ENCODE results near the gene TXLNG.

The TXLNG gene

GRCh38 chrX:16825264-16826035 lies 39.2 kb downstream of the TXLNG start:
- no peak overlapping the region for H3K27ac ChIP-seq (replicated peaks)
- H3K4me3 ChIP-seq (replicated peaks; ENCODE audit: insufficient read depth, low read length): no peak overlapping the region
- H3K27me3 ChIP-seq (ENCODE audit: insufficient read depth, poor library complexity, severe bottlenecking): no peaks in the 10 kb centered on the region
- DNase-seq (ENCODE audit: low read depth in 1 of 2, low spot score in 1 of 2): no peak
- no peak for TF ChIP-seq POLR2AphosphoS5 (IDR thresholded peaks at IDR 0.05; ENCODE audit: low read depth)
- TF ChIP-seq, protein P1, sequence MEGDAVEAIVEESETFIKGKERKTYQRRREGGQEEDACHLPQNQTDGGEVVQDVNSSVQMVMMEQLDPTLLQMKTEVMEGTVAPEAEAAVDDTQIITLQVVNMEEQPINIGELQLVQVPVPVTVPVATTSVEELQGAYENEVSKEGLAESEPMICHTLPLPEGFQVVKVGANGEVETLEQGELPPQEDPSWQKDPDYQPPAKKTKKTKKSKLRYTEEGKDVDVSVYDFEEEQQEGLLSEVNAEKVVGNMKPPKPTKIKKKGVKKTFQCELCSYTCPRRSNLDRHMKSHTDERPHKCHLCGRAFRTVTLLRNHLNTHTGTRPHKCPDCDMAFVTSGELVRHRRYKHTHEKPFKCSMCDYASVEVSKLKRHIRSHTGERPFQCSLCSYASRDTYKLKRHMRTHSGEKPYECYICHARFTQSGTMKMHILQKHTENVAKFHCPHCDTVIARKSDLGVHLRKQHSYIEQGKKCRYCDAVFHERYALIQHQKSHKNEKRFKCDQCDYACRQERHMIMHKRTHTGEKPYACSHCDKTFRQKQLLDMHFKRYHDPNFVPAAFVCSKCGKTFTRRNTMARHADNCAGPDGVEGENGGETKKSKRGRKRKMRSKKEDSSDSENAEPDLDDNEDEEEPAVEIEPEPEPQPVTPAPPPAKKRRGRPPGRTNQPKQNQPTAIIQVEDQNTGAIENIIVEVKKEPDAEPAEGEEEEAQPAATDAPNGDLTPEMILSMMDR (IDR thresholded peaks at IDR 0.05; ENCODE audit: insufficient read depth, low read length): no peak
- TF ChIP-seq SPI1 (IDR thresholded peaks at IDR 0.05; ENCODE audit: borderline replicate concordance, low read depth): no peak
- TF ChIP-seq, protein P2, sequence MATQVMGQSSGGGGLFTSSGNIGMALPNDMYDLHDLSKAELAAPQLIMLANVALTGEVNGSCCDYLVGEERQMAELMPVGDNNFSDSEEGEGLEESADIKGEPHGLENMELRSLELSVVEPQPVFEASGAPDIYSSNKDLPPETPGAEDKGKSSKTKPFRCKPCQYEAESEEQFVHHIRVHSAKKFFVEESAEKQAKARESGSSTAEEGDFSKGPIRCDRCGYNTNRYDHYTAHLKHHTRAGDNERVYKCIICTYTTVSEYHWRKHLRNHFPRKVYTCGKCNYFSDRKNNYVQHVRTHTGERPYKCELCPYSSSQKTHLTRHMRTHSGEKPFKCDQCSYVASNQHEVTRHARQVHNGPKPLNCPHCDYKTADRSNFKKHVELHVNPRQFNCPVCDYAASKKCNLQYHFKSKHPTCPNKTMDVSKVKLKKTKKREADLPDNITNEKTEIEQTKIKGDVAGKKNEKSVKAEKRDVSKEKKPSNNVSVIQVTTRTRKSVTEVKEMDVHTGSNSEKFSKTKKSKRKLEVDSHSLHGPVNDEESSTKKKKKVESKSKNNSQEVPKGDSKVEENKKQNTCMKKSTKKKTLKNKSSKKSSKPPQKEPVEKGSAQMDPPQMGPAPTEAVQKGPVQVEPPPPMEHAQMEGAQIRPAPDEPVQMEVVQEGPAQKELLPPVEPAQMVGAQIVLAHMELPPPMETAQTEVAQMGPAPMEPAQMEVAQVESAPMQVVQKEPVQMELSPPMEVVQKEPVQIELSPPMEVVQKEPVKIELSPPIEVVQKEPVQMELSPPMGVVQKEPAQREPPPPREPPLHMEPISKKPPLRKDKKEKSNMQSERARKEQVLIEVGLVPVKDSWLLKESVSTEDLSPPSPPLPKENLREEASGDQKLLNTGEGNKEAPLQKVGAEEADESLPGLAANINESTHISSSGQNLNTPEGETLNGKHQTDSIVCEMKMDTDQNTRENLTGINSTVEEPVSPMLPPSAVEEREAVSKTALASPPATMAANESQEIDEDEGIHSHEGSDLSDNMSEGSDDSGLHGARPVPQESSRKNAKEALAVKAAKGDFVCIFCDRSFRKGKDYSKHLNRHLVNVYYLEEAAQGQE (IDR thresholded peaks at IDR 0.05; ENCODE audit: insufficient replicate concordance, low read depth): no peak
- no peak for TF ChIP-seq GABPA (IDR thresholded peaks at IDR 0.05; ENCODE audit: low read depth)

GRCh38 chrX:16826207-16826606 lies 39.9 kb downstream of the TXLNG start:
- TF ChIP-seq SPI1 (IDR thresholded peaks at IDR 0.05; ENCODE audit: borderline replicate concordance, low read depth) (no peak), POLR2AphosphoS5 (IDR thresholded peaks at IDR 0.05; ENCODE audit: low read depth) (no peak), GABPA (IDR thresholded peaks at IDR 0.05; ENCODE audit: low read depth) (no peak)
- TF ChIP-seq, protein P1 (IDR thresholded peaks at IDR 0.05; ENCODE audit: insufficient read depth, low read length): no peak
- TF ChIP-seq, protein P2 (IDR thresholded peaks at IDR 0.05; ENCODE audit: insufficient replicate concordance, low read depth): no peak
- H3K27me3 ChIP-seq (ENCODE audit: insufficient read depth, poor library complexity, severe bottlenecking): no peaks in the 10 kb centered on the region
- DNase-seq (ENCODE audit: low read depth in 1 of 2, low spot score in 1 of 2): peak in 1 of 2 experiments; percentile 15
- no peak overlapping the region for H3K27ac ChIP-seq (replicated peaks)
- no peak overlapping the region for H3K4me3 ChIP-seq (replicated peaks; ENCODE audit: insufficient read depth, low read length)

DNA sequence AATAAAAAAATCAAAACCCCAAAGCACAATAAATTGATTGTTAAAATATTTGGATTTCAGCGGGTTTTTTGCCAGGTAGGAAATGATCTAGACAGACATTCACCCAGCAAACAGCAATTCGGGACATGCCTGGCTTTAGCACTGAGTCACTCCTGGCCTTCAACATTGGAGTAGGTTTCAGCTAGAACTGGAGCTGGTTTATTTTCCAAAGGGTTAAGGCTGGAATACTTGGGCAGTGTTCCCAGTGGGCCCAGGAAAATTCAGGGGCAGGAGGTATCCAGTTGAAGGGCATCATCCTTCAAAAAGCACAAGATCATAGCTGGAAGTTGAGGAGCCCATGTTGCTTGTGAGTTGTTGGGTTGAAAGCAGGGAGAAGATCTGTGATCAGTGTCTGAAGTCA lies 41.0 kb downstream of the TXLNG start:
- Histone ChIP-seq H3K27ac (replicated peaks) (peak overlapping the region; percentile 19; the same call in 1 of the 2 replicates), H3K27me3 (ENCODE audit: insufficient read depth, poor library complexity, severe bottlenecking) (no peaks in the 10 kb centered on the region), H3K4me3 (replicated peaks; ENCODE audit: insufficient read depth, low read length) (no peak overlapping the region)
- DNase-seq (ENCODE audit: low read depth in 1 of 2, low spot score in 1 of 2): no peak
- TF ChIP-seq SPI1 (IDR thresholded peaks at IDR 0.05; ENCODE audit: borderline replicate concordance, low read depth) (no peak), POLR2AphosphoS5 (IDR thresholded peaks at IDR 0.05; ENCODE audit: low read depth) (no peak), GABPA (IDR thresholded peaks at IDR 0.05; ENCODE audit: low read depth) (no peak)
- TF ChIP-seq, protein P1 (IDR thresholded peaks at IDR 0.05; ENCODE audit: insufficient read depth, low read length): no peak
- TF ChIP-seq, protein P2 (IDR thresholded peaks at IDR 0.05; ENCODE audit: insufficient replicate concordance, low read depth): no peak

Measured in HL-60 (cell line).